Stimulated activated CD4-positive, alpha-beta T cell treated with anti-CD3 and anti-CD28 coated beads, Interleukin-4, amount 100 ng/mL, for 48 hours (primary cell): ENCODE data around the gene PXDN.

Experiments used
- DNase-seq, 2 donors: peaks; one replicate each; pipeline ENCODE4 v3.0.0-alpha.2; 2020; ENCODE audit warnings: low read depth in 2 of 2

The PXDN gene

GRCh38 chr2:1650085-1650872 is 94.0 kb downstream of the PXDN start:
- no peak for DNase-seq

GRCh38 chr2:1649103-1650084 is 94.9 kb downstream of the PXDN start:
- no peak for DNase-seq

DNA sequence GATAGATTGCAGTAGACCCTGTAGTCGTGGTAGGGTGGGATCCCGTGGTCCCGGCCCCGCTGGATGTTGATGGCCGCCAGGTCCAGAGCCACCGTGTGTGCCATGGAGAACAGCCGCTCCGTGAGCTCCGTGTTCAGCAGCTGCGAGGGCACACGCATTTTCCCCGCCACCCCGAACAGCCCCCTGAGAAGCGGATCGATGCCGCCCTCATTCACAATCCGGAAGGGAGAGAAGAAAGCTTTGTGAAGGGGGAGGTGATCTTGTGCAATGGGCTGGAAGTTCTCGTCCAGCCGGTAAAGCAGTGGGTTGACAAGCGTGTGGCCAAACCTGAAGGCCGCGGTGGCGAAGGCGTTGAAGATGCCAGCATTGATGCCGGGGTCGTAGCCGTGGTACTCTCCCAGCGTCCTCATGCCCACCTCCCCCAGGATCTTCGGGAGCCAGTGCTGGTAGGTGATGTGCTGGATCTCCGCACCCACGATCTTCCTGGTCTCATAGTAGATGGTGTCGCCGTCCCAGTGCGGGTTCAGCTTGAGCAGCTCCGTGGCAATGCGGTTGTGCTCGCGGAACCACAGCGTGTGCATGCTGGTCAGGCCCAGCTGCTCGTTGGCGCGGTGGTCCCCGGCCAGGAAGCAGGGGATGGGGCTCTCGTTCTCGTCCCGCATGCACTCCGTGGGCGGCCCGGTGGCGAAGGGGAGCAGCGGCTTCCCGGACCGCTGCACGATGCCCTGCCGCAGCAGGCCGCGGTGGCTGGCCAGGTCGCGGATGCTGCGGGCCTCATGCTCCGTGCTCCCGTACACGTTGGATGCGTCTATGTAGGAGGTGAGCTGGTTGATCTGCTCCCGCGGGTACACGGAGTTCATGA is 95.8 kb downstream of the PXDN start:
- DNase-seq, result no peak

GRCh38 chr2:1647417-1648240 is 96.7 kb downstream of the PXDN start:
- DNase-seq, result no peak

- no peak for DNase-seq
These were observed 98.4 kb downstream of the PXDN start for GRCh38 chr2:1645761-1646476.

DNA sequence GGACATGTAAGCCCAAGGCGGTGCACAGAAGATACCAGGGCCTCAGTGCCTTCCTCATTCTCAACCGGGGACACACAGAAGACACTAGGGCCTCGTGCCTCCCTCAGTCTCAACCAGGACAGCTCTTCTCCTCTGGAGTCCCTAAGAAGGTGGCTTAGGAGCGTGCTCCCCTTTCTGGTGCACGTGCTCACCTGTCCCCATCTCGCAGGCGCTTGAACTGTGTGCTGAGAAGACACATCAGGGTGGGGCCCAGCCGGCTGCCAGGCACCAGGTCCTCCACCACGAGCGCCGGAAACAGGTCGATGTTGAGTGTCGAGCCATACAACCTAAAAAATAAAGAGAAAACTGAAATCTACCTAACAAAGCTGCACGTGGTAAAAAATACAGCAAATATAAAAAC is 99.9 kb downstream of the PXDN start:
- no peak for DNase-seq

GRCh38 chr2:1642993-1643619 is 101.2 kb downstream of the PXDN start:
- DNase-seq, result no peak

DNA sequence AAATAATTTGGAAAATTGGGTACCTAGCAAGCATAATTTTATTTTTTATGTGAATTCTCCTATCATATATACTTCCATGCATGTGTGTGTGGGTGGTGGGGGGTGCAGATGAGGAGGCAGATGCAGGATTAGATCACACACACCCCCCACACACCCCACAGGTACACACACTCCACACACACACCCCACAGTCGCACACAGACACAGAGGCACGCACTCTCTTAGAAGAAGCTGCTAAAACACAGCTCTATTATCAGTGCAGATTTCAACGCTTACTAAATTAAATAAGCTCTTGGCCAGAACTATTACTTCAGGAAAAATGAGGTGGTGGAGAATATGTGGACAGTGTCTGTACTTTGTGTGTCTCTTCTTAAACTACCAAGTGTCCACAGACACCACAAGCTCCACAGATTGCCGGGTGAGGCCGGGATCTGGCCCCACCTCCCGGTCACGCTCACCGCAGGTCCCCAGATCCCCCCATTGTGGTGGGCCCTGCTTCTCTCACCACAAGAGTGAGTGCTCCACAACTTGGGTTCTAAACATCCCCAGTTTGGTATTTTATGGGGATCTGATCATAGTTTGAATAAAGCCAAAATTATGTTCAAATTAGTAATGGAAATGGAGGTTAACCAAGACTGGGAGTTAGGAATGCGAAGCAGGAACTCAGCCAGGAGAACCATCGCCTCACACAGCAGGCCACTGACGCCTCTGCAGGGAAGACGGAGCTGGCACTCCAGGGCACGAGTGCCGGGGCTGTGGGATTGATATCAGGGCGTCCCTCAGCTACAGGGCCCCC is 102.1 kb downstream of the PXDN start:
- DNase-seq, result no peak

GRCh38 chr2:1641523-1641922 is 102.8 kb downstream of the PXDN start:
- no peak for DNase-seq

- DNase-seq, result no peak
These were observed 103.8 kb downstream of the PXDN start for GRCh38 chr2:1640301-1641135.

DNA sequence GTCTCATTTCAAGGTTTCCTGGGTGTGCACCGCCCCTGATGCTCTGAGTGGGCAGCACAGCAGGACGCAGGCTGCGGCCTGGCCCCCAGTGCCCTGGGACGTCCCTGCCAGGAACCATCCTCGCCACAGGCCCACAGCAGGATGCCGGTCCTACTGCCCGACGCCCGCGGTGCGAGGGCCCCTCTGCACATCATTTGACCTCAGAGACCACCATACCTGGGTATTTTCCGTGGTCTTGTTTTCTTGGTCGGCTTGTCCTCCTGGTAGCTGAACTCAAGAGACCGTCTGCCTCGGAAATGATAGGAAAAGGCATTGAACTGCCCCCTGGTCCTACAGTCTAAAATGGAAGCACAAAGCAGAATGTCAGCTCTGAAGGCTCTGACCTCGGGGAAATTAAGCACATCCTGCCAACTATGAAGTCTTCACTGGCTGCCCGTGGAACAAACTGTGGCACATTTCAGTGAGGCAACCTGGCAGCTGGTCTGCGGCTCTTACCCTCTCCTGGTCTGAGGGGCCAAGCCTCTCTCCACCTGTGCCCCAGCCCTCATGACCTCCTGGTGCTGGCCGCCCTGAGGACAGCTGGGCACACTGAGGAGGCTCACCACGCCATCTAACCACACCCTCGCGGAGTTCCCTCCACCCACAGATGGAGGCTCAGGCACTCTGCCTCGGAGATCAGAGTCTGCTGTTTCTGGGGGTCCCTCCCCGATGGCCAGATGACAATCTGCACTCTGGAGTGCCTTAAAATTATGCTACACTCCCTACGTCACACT is 105.0 kb downstream of the PXDN start:
- DNase-seq, result no peak

DNA sequence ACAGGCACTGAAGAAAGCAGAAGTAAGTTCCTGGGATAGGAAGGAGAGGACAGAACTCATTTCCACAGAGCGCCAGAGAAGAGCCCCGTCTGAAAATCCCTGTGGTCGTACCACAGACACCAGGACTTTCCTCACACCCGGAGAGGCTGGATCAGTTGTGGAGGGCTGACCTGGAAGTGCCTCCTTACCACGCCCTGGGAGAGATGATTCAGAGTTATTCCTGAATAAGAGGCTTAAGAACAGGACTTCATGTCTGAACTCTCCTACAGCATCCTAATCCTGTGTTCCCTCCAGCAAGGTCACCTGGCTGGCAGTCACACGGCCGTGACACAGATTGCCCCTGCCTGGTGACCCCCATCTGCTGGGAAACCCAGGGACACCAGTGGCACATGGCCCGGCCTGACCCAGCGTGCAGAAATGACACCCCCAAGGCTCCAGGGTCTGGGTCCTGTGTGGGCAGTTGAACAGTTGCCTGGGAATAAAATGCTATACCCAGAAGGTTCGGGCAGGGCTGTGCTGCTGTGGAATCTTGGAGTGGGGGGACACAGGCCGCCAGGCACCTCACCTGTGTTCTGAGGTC is 105.9 kb downstream of the PXDN start:
- DNase-seq, result no peak

GRCh38 chr2:1636791-1637415 is 107.4 kb downstream of the PXDN start:
- no peak for DNase-seq

DNA sequence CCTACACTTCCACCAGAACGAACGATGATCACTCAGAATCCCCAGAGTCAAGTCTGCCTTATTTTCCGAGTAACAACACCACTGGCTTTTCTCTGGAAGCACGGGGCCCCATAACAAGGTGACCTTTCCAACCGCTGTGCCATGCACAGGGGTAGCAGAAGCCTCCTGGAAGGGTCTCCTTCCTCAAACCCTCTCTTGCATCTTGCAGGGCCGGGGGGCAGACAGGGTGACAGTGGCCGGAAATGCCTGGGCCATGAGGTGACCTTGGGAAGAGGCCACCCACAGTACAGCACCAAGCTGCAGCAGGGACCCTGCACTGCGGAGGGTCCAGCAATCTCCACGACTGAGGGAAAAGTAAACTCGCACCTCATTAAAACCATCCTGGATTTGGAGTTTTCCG is 108.5 kb downstream of the PXDN start:
- no peak for DNase-seq

- DNase-seq, result no peak
These were observed 109.5 kb downstream of the PXDN start for GRCh38 chr2:1634681-1635341.
